Measurements from ENCODE around the gene ARSB.

The ARSB gene

GRCh38 chr5:78766412-78766762 lies 218.7 kb downstream of the ARSB start:
- Histone ChIP-seq H3K9ac (ENCODE audit: low read length) (no peak overlapping the region), H3K36me3 (ENCODE audit: control insufficient read depth in 1 of 2, insufficient read depth in 2 of 2, low read length in 2 of 2) (no peaks in the 10 kb centered on the region), H2BK12ac (ENCODE audit: low read length) (no peak overlapping the region), H3K27ac (ENCODE audit: low read depth, low read length) (no peak overlapping the region), H3K18ac (ENCODE audit: low read length) (no peak overlapping the region), H3K4ac (ENCODE audit: low read depth, low read length) (no peak overlapping the region), H2BK120ac (ENCODE audit: insufficient read depth, low read length, poor library complexity) (no peak overlapping the region), H4K91ac (ENCODE audit: low read depth, low read length) (no peak overlapping the region), H3K79me1 (ENCODE audit: low read length) (peaks cover 2% of the 10 kb centered on the region), H3K27me3 (ENCODE audit: insufficient read depth, low read length) (no peaks in the 10 kb centered on the region), H2AK5ac (ENCODE audit: low read length) (no peak overlapping the region), H3K9me3 (ENCODE audit: insufficient read depth, low read depth, low read length) (no peaks in the 10 kb centered on the region), H3K14ac (ENCODE audit: low read length) (no peak overlapping the region), H2AFZ (ENCODE audit: insufficient read depth, low read length, poor library complexity) (no peak overlapping the region), H3K4me2 (ENCODE audit: low read length) (no peak overlapping the region), H3K23ac (ENCODE audit: low read length) (no peak overlapping the region), H4K8ac (ENCODE audit: low read depth, low read length) (no peak overlapping the region), H3K79me2 (ENCODE audit: control insufficient read depth, insufficient read depth, low read length, poor library complexity) (no peaks in the 10 kb centered on the region), H3K4me3 (ENCODE audit: low read depth, low read length) (no peak overlapping the region), H2BK5ac (ENCODE audit: low read depth, low read length, poor library complexity) (no peak overlapping the region), H4K12ac (ENCODE audit: low read depth, low read length) (no peak overlapping the region), H3K4me1 (ENCODE audit: control insufficient read depth in 1 of 2, insufficient read depth in 2 of 2, low read length in 2 of 2) (peaks cover 6 to 7% of the 10 kb centered on the region in 2 experiments)
- no peak for DNase-seq
- no CpG with 5 or more reads among the region's 5 CpGs for WGBS (ENCODE audit: extremely low coverage, insufficient coverage, insufficient read length)

GRCh38 chr5:78765756-78766411 lies 219.2 kb downstream of the ARSB start:
- no peaks in the 10 kb centered on the region for H3K36me3 ChIP-seq (ENCODE audit: control insufficient read depth in 1 of 2, insufficient read depth in 2 of 2, low read length in 2 of 2)
- H3K79me2 ChIP-seq (ENCODE audit: control insufficient read depth, insufficient read depth, low read length, poor library complexity) = no peaks in the 10 kb centered on the region
- H3K4me1 ChIP-seq (ENCODE audit: control insufficient read depth in 1 of 2, insufficient read depth in 2 of 2, low read length in 2 of 2) = peaks cover 6 to 7% of the 10 kb centered on the region in 2 experiments
- no peak overlapping the region for H2AK5ac ChIP-seq (ENCODE audit: low read length)
- no peak overlapping the region for H2BK12ac ChIP-seq (ENCODE audit: low read length)
- H4K91ac ChIP-seq (ENCODE audit: low read depth, low read length) = no peak overlapping the region
- H3K18ac ChIP-seq (ENCODE audit: low read length) = no peak overlapping the region
- no peak overlapping the region for H3K4me2 ChIP-seq (ENCODE audit: low read length)
- H3K27ac ChIP-seq (ENCODE audit: low read depth, low read length) = no peak overlapping the region
- no peak overlapping the region for H4K8ac ChIP-seq (ENCODE audit: low read depth, low read length)
- no peak overlapping the region for H3K23ac ChIP-seq (ENCODE audit: low read length)
- no CpG with 5 or more reads among the region's 7 CpGs for WGBS (ENCODE audit: extremely low coverage, insufficient coverage, insufficient read length)
- H3K4ac ChIP-seq (ENCODE audit: low read depth, low read length) = no peak overlapping the region
- no peak for DNase-seq
- no peaks in the 10 kb centered on the region for H3K27me3 ChIP-seq (ENCODE audit: insufficient read depth, low read length)
- no peak overlapping the region for H3K9ac ChIP-seq (ENCODE audit: low read length)
- H3K9me3 ChIP-seq (ENCODE audit: insufficient read depth, low read depth, low read length) = no peaks in the 10 kb centered on the region
- H4K12ac ChIP-seq (ENCODE audit: low read depth, low read length) = no peak overlapping the region
- no peak overlapping the region for H3K14ac ChIP-seq (ENCODE audit: low read length)
- no peak overlapping the region for H2AFZ ChIP-seq (ENCODE audit: insufficient read depth, low read length, poor library complexity)
- no peak overlapping the region for H2BK5ac ChIP-seq (ENCODE audit: low read depth, low read length, poor library complexity)
- H3K79me1 ChIP-seq (ENCODE audit: low read length) = peaks cover 2% of the 10 kb centered on the region
- H2BK120ac ChIP-seq (ENCODE audit: insufficient read depth, low read length, poor library complexity) = no peak overlapping the region
- H3K4me3 ChIP-seq (ENCODE audit: low read depth, low read length) = no peak overlapping the region

DNA sequence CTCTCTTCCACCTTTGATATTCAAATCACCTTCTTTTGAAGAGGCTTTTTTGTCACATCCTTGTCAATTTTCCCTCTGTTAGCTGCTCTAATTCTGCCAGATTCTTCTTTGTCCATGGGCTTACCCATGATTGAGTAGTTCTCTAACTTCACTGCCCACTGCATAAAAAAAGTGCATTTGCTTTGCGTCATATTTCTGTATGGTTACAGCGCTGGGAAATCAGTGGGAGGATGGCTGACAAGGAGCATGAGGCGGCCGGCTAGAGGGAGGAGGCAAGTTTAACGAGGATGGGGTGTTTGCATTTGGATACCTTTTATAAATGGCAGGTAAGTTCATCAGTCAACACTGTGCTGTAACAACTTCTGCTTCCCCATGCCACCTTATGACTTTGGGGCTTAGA lies 220.0 kb downstream of the ARSB start:
- peaks cover 6 to 7% of the 10 kb centered on the region in 2 experiments for H3K4me1 ChIP-seq (ENCODE audit: control insufficient read depth in 1 of 2, insufficient read depth in 2 of 2, low read length in 2 of 2)
- H3K14ac ChIP-seq (ENCODE audit: low read length) = no peak overlapping the region
- H4K8ac ChIP-seq (ENCODE audit: low read depth, low read length) = no peak overlapping the region
- H2BK12ac ChIP-seq (ENCODE audit: low read length) = peak overlapping the region; percentile 11
- no peak overlapping the region for H3K27ac ChIP-seq (ENCODE audit: low read depth, low read length)
- H3K27me3 ChIP-seq (ENCODE audit: insufficient read depth, low read length) = no peaks in the 10 kb centered on the region
- H3K4me2 ChIP-seq (ENCODE audit: low read length) = no peak overlapping the region
- H3K79me1 ChIP-seq (ENCODE audit: low read length) = peaks cover 2% of the 10 kb centered on the region
- no peak overlapping the region for H2AFZ ChIP-seq (ENCODE audit: insufficient read depth, low read length, poor library complexity)
- H3K23ac ChIP-seq (ENCODE audit: low read length) = no peak overlapping the region
- H3K9me3 ChIP-seq (ENCODE audit: insufficient read depth, low read depth, low read length) = no peaks in the 10 kb centered on the region
- H3K36me3 ChIP-seq (ENCODE audit: control insufficient read depth in 1 of 2, insufficient read depth in 2 of 2, low read length in 2 of 2) = no peaks in the 10 kb centered on the region
- H2BK120ac ChIP-seq (ENCODE audit: insufficient read depth, low read length, poor library complexity) = no peak overlapping the region
- H3K4ac ChIP-seq (ENCODE audit: low read depth, low read length) = no peak overlapping the region
- H3K9ac ChIP-seq (ENCODE audit: low read length) = no peak overlapping the region
- no peak overlapping the region for H2BK5ac ChIP-seq (ENCODE audit: low read depth, low read length, poor library complexity)
- no peaks in the 10 kb centered on the region for H3K79me2 ChIP-seq (ENCODE audit: control insufficient read depth, insufficient read depth, low read length, poor library complexity)
- no peak overlapping the region for H2AK5ac ChIP-seq (ENCODE audit: low read length)
- no peak overlapping the region for H3K18ac ChIP-seq (ENCODE audit: low read length)
- H4K12ac ChIP-seq (ENCODE audit: low read depth, low read length) = no peak overlapping the region
- no peak for DNase-seq
- H3K4me3 ChIP-seq (ENCODE audit: low read depth, low read length) = no peak overlapping the region
- H4K91ac ChIP-seq (ENCODE audit: low read depth, low read length) = no peak overlapping the region
- no CpG with 5 or more reads among the region's 5 CpGs for WGBS (ENCODE audit: extremely low coverage, insufficient coverage, insufficient read length)

GRCh38 chr5:78763659-78764189 lies 221.4 kb downstream of the ARSB start:
- Histone ChIP-seq H3K4me1 (ENCODE audit: control insufficient read depth in 1 of 2, insufficient read depth in 2 of 2, low read length in 2 of 2) (peaks cover 6 to 7% of the 10 kb centered on the region in 2 experiments), H3K79me2 (ENCODE audit: control insufficient read depth, insufficient read depth, low read length, poor library complexity) (no peaks in the 10 kb centered on the region), H3K23ac (ENCODE audit: low read length) (no peak overlapping the region), H3K79me1 (ENCODE audit: low read length) (peaks cover 3% of the 10 kb centered on the region), H3K9ac (ENCODE audit: low read length) (no peak overlapping the region), H3K14ac (ENCODE audit: low read length) (no peak overlapping the region), H3K36me3 (ENCODE audit: control insufficient read depth in 1 of 2, insufficient read depth in 2 of 2, low read length in 2 of 2) (no peaks in the 10 kb centered on the region), H2BK5ac (ENCODE audit: low read depth, low read length, poor library complexity) (no peak overlapping the region), H3K27me3 (ENCODE audit: insufficient read depth, low read length) (no peaks in the 10 kb centered on the region), H3K9me3 (ENCODE audit: insufficient read depth, low read depth, low read length) (no peaks in the 10 kb centered on the region), H4K91ac (ENCODE audit: low read depth, low read length) (no peak overlapping the region), H4K8ac (ENCODE audit: low read depth, low read length) (no peak overlapping the region), H3K4me3 (ENCODE audit: low read depth, low read length) (no peak overlapping the region), H4K12ac (ENCODE audit: low read depth, low read length) (no peak overlapping the region), H2BK12ac (ENCODE audit: low read length) (no peak overlapping the region), H2BK120ac (ENCODE audit: insufficient read depth, low read length, poor library complexity) (no peak overlapping the region), H2AFZ (ENCODE audit: insufficient read depth, low read length, poor library complexity) (no peak overlapping the region), H3K27ac (ENCODE audit: low read depth, low read length) (no peak overlapping the region), H3K18ac (ENCODE audit: low read length) (no peak overlapping the region), H3K4ac (ENCODE audit: low read depth, low read length) (no peak overlapping the region), H3K4me2 (ENCODE audit: low read length) (no peak overlapping the region), H2AK5ac (ENCODE audit: low read length) (no peak overlapping the region)
- WGBS (ENCODE audit: extremely low coverage, insufficient coverage, insufficient read length) = no CpG with 5 or more reads among the region's 6 CpGs
- DNase-seq = no peak

All from trophoblast cell (in vitro differentiated cells and primary cell).